ENCODE measurements around the gene CFAP46. TPM values are rescaled to one million over a fixed set of nuclear protein-coding genes. Genes with fewer than 3 reads are reported as not detected.

The CFAP46 gene
- total and polyA plus RNA-seq, 2 of the 8 experiments (the other 6 are each of a cell fraction or from before 2014, with no cell fraction given), result 2.6 to 4.8 TPM

- TF ChIP-seq TAF7 (optimal IDR thresholded peaks at IDR 0.05; ENCODE audit: borderline replicate concordance, low read depth, low read length) (no peak), PHF8 (conservative IDR thresholded peaks at IDR 0.05; ENCODE audit: low read depth, low read length) (no peak)
Measured at GRCh38 chr10:132979491-132980425, 37.4 kb upstream of the CFAP46 start (continued).
